HuH-7.5 (cell line): ENCODE results near the gene TPSG1.
"Not testable (repeated sequence)": the region's sequence is repeated elsewhere in the genome, so short reads cannot be mapped to it uniquely, and the experiment has no call there.

Source experiments
- DNase-seq: peaks from one replicate; pipeline ENCODE4 v3.0.0; 2011; ENCODE audit warnings: low spot score

Gene TPSG1

DNA sequence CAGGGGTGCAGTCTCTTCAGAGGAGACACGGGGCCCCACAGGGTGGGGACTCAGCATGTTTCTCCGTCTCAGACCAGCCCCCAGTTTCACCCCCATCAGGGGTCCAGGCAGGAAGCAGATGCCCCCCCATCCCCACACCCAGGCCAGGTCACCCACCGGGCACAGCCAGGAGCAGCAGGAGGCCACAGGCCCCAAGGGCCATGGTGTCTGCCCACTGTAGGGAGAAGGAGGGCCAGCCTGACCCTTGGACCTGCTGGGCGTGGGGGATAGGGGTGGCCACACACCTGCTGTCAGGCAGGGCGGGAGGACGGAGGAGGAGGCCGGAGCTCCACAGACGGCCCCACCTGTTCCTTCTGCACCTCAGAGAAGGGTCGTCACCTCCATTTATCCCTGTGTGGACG, at the start of gene TPSG1:
Gene TPSG1, minus strand, starts transcription at position 218 of the 401 bp plus-strand sequence. Its CDS starts 16 bp downstream, at position 202.
- DNase-seq = no peak

- DNase-seq = no peak
These were observed 49.7 kb upstream of the TPSG1 start for GRCh38 chr16:1274767-1275166.

DNA sequence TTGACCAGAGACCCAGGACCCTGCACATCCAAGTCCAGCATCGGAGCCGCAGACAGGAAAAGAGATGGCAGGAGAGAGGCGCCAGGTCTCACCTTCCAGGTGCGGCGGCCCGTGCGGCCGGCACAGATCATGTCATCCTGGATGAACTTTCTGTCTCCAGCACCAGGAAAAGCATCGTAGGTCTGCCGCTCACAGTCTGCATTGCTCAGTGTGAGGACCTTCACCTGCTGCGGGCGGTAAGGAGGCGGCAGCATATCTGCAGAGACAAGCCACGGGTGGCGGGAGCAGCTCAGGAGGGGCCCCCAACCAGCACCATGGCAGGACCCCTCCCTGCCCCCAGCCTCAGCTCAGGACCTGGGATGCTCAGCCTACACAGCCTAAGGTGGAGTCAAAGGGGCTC, 48.7 kb upstream of the TPSG1 start:
- DNase-seq = no peak

DNA sequence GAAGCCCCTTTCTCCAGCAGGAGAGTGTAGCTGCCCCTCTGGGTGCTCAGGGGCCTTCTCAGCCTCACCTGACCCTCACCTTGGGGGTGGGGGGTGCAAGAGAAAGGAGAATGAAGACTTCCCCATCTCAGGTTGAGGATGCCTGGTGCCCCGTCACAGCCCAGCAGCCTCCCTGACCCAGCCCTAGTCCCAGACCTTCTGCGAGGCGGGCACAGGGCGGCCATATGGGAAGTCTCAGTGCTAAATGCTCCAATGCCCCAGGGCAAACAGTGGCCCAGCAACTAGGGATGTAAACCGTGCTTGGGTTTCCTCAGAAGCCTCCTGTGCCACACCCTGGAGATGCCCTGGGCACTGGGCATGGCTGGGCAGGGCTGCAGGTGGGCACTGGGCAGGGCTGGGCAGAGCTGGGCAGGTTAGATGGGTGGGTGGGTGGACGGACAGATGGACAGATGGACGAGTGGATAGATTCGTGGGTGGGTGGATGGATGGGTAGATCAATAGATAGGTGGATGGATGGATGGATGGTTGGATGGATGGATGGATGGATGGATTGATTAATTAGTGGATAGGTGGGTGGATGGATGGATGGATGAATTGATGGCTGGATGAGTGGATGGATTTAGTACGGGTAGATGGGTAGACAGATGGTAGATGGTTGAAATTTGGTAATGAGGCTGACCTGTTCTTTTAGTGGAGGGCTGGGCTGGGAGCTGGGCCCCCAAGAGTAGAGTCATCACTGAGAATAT, 47.6 kb upstream of the TPSG1 start:
- DNase-seq = no peak

GRCh38 chr16:1271724-1272413, 46.8 kb upstream of the TPSG1 start:
- not testable (repeated sequence) for DNase-seq

- DNase-seq = no peak
These were observed 46.3 kb upstream of the TPSG1 start for GRCh38 chr16:1271380-1271723.

- DNase-seq = not testable (repeated sequence)
These were observed 44.4 kb upstream of the TPSG1 start for GRCh38 chr16:1269418-1269817.

GRCh38 chr16:1265826-1266225, 40.8 kb upstream of the TPSG1 start:
- DNase-seq = no peak

- no peak for DNase-seq
These were observed 40.1 kb upstream of the TPSG1 start for GRCh38 chr16:1265090-1265630.

- no peak for DNase-seq
These were observed 39.4 kb upstream of the TPSG1 start for GRCh38 chr16:1264345-1265089.

GRCh38 chr16:1263591-1264344, 38.7 kb upstream of the TPSG1 start:
- DNase-seq = no peak

DNA sequence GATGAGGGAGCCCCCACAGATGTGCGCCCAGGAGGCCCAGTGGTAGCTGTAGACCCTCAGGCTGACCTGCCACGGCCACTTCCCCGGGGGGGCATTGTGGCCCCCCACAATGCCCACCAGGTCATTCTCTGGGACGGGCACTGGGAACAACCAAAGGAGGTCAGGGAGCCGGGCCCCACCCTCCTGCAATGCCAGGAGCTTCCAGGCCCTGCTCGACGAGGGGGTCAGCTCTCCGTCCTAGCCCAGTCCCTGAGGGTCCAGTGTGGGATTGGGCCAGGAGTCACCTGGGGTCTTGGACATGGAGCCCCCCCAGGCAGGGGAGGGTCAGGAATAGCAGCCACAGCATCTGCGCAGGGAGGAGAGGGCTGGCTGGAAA, 37.8 kb upstream of the TPSG1 start:
- DNase-seq = no peak

GRCh38 chr16:1262210-1262845, 37.3 kb upstream of the TPSG1 start:
- no peak for DNase-seq

GRCh38 chr16:1261131-1261892, 36.2 kb upstream of the TPSG1 start:
- no peak for DNase-seq

DNA sequence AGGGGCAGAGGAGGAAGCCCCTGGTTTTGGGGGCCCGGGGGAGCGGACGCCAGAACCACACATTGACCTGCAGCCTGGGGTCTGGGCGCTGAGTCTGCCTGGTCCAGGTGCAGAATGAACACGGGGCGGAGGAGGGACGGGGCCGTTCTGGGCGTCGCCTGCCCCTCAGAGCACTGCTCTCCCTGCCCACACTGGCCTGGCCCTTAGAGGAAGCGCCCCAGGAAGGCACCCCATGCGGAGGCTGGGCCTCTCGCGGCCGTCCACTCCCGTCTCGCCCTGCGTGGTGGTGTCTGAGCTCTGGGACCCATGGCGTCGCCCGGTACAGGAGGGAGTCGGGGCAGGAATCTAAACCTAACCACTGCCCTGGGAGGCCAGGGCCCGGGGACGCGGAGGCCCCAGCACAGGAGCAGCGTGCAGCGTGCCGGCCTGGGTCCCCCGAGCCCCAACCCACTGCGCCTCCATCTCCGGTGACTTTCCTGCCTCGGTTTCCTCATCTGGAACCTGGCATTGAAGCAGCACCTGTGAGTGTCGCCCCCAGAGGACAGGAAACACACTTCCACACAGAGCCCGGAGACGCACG, 35.1 kb upstream of the TPSG1 start:
- DNase-seq = no peak

GRCh38 chr16:1259760-1260068, 34.6 kb upstream of the TPSG1 start:
- DNase-seq = no peak

DNA sequence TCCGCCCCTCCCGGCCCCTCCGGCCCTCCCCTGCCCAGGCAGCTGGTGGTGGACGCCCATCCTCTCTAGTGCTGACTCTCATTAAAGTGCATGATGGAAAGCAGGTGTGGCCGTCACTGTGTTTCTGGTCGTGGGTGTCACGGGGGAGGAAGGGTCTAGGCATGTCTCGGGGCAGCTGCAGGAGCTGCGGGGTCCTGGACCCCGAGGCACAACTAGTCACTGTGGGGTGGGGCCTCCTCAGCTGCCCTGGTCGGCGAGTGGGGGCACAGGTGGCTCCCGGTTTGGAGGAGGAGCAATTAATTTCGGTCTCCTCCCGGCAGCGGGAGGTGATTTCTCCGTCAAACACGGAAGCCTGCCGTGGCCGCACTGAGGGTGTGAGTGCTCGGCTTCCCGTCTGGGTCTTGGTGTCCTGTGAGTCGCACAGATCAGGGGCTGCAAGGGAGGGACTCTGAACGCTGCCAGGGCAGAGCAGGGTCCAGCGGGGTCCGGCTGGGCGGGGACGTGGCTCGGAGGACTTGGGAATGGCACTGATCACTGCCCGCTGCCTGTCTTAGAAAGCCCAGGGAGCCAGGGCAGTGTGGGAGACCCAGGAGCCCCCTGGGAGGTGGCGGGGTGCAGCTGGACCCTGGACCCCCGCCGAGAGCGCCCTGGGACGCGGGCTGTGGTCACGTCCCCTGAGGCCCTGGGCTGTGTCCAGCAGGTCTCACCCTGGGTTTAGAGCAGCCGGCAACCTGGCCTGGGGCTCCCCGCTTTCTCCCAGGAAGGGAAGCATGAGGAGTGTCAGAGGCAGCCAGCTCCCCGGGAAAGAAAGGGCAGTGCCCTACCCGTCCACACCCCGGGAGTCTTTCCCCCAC, 34.1 kb upstream of the TPSG1 start:
- DNase-seq = no peak

DNA sequence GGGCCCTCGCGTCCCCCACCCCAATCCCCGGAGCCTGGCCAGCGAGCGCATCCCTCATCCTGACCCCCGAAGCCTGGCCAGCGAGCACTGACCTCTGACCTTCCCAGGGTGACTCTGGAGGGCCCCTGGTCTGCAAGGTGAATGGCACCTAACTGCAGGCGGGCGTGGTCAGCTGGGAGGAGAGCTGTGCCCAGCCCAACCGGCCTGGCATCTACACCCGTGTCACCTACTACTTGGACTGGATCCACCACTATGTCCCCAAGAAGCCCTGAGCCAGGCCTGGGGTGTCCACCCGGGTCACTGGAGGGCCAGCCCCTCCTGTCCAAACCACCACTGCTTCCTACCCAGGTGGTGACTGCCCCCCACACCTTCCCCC, 33.1 kb upstream of the TPSG1 start:
- DNase-seq = no peak

GRCh38 chr16:1257561-1258224, 32.6 kb upstream of the TPSG1 start:
- DNase-seq = no peak
